Neural progenitor cell (in vitro differentiated cells): ENCODE data around the gene ANXA6.

Experiments used
- EZH2 ChIP-seq: fragments of 200-600 bp; sonication (generic); IDR thresholded peaks from 2 replicates; pipeline ENCODE4 v1.6.1; 2017; ENCODE audit warnings: antibody characterized with exemption, mild to moderate bottlenecking, moderate library complexity
- TF ChIP-seq, protein P1 (sequence below): fragments of 200-600 bp; sonication (generic); IDR thresholded peaks from 2 replicates; pipeline ENCODE4 v1.5.1; 2017; ENCODE audit warnings: antibody characterized with exemption, mild to moderate bottlenecking

GRCh38 chr5:151106043-151106442, 51.5 kb downstream of the ANXA6 start:
- TF ChIP-seq, protein P1, sequence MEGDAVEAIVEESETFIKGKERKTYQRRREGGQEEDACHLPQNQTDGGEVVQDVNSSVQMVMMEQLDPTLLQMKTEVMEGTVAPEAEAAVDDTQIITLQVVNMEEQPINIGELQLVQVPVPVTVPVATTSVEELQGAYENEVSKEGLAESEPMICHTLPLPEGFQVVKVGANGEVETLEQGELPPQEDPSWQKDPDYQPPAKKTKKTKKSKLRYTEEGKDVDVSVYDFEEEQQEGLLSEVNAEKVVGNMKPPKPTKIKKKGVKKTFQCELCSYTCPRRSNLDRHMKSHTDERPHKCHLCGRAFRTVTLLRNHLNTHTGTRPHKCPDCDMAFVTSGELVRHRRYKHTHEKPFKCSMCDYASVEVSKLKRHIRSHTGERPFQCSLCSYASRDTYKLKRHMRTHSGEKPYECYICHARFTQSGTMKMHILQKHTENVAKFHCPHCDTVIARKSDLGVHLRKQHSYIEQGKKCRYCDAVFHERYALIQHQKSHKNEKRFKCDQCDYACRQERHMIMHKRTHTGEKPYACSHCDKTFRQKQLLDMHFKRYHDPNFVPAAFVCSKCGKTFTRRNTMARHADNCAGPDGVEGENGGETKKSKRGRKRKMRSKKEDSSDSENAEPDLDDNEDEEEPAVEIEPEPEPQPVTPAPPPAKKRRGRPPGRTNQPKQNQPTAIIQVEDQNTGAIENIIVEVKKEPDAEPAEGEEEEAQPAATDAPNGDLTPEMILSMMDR = no peak
- TF ChIP-seq EZH2 = no peak
